ENCODE measurements around the gene BIK. TPM values are rescaled to one million over a fixed set of nuclear protein-coding genes. Genes with fewer than 3 reads are reported as not detected.

BIK gene
- total RNA-seq, 1 donor from 2014 or later, result 0.97 TPM

DNA sequence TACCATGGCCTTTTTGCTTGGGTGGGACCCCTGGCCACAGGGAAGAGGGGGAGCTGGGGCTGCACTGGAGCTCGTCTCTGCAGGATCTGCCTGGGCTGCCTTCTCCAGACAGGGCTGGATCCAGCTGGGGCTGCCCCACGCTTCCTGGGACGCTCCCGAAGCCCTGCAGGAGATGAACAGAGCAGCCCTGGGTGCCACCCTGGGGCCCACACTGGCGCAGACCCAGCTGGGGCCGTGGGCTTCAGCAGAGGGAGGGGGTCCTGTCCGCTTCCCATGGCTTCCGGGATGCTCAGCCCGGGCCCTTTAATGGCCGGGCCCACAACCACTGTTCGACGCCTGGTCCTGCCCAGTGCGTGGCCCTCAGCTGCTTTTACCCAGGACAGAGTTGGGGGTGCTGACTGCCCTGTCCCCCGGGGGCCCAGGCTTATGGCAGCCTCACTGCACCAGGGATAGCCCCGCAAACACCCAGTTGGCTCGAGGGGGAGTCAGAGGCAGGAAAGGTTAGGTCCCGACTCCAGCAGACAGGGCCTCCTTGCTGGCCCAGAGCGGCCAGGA is 52.8 kb downstream of the BIK start:
- Mint-ChIP-seq H3K4me3 (ENCODE audit: unreplicated experiment) (no peak overlapping the region), H3K9me3 (ENCODE audit: unreplicated experiment) (no peaks in the 10 kb centered on the region), H3K27me3 (ENCODE audit: unreplicated experiment) (peaks cover 6% of the 10 kb centered on the region), H3K27ac (ENCODE audit: unreplicated experiment) (no peak overlapping the region), H3K36me3 (ENCODE audit: low read depth, unreplicated experiment) (no peaks in the 10 kb centered on the region), H3K4me1 (ENCODE audit: unreplicated experiment) (peaks cover 16% of the 10 kb centered on the region)
- TF ChIP-seq, protein P1, sequence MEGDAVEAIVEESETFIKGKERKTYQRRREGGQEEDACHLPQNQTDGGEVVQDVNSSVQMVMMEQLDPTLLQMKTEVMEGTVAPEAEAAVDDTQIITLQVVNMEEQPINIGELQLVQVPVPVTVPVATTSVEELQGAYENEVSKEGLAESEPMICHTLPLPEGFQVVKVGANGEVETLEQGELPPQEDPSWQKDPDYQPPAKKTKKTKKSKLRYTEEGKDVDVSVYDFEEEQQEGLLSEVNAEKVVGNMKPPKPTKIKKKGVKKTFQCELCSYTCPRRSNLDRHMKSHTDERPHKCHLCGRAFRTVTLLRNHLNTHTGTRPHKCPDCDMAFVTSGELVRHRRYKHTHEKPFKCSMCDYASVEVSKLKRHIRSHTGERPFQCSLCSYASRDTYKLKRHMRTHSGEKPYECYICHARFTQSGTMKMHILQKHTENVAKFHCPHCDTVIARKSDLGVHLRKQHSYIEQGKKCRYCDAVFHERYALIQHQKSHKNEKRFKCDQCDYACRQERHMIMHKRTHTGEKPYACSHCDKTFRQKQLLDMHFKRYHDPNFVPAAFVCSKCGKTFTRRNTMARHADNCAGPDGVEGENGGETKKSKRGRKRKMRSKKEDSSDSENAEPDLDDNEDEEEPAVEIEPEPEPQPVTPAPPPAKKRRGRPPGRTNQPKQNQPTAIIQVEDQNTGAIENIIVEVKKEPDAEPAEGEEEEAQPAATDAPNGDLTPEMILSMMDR (IDR thresholded peaks at IDR 0.05; ENCODE audit: unreplicated experiment), result no peak
- DNase-seq (ENCODE audit: low spot score), result no peak

DNA sequence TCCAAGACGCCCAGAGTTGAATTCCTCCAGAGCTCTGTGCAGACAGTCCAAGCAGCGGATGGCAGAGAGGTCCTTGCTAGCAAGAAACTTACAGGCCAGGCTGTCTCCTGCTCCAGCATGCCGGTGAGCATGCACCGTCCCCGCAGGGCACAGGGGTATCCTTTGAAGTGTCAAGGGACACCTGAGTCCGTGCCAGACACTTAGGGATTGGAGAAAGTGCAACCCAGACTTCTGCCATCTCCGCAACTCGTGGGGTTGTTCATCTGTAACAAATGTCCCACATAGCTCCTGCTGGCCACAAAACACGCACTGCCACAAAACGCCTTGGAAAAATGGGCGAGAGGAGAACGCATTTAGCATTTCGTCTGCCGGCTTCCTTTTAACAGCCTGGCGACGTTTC is 54.1 kb downstream of the BIK start:
- DNase-seq (ENCODE audit: low spot score), result no peak
- no peaks in the 10 kb centered on the region for H3K9me3 Mint-ChIP-seq (ENCODE audit: unreplicated experiment)
- H3K27me3 Mint-ChIP-seq (ENCODE audit: unreplicated experiment), result peaks cover 6% of the 10 kb centered on the region
- TF ChIP-seq, protein P1 (IDR thresholded peaks at IDR 0.05; ENCODE audit: unreplicated experiment), result no peak
- H3K4me3 Mint-ChIP-seq (ENCODE audit: unreplicated experiment), result no peak overlapping the region
- no peak overlapping the region for H3K27ac Mint-ChIP-seq (ENCODE audit: unreplicated experiment)
- H3K36me3 Mint-ChIP-seq (ENCODE audit: low read depth, unreplicated experiment), result no peaks in the 10 kb centered on the region
- peaks cover 19% of the 10 kb centered on the region for H3K4me1 Mint-ChIP-seq (ENCODE audit: unreplicated experiment)

DNA sequence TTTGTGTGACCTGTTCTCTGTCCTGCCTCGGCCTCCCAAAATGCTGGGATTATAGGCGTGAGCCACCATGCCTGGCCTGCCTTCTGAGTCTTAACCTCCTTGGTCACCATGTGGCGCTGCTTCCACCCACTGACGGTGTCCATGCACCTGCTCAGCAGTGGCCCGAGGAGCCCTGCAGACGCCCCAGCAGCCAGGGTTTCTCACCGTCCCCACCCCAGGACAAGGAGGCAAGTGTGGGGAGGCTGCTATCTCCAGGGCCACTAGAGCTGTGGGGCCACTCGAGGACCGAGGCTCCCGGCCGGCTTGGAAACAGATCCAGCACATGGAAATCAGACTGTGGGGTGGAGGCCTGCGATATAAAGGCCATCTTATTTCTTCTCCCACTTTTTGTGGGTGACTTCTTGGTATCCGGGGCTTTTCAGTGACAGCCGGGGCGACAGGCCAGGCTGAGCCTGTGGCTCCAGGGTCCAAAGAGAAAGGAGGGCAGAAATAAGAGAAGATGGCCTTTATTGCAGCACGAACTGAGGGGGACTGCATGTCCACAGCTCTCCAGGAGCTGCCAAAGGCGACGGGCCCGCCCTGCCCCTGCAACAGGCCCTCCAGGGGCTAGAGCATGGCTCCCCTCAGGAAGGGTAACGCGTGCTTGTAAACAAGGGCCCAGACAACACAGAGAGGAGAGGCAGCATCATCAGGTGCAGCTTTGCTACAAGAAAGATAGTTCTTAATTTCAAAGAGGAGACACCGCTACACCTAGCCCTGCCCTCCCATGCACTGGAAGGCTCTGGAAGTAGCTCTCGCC is 55.8 kb downstream of the BIK start:
- Mint-ChIP-seq H3K27ac (ENCODE audit: unreplicated experiment) (no peak overlapping the region), H3K36me3 (ENCODE audit: low read depth, unreplicated experiment) (no peaks in the 10 kb centered on the region), H3K4me1 (ENCODE audit: unreplicated experiment) (peaks cover 32% of the 10 kb centered on the region), H3K9me3 (ENCODE audit: unreplicated experiment) (no peaks in the 10 kb centered on the region), H3K27me3 (ENCODE audit: unreplicated experiment) (peaks cover 2% of the 10 kb centered on the region), H3K4me3 (ENCODE audit: unreplicated experiment) (no peak overlapping the region)
- DNase-seq (ENCODE audit: low spot score), result no peak
- TF ChIP-seq, protein P1 (IDR thresholded peaks at IDR 0.05; ENCODE audit: unreplicated experiment), result no peak

GRCh38 chr22:43167001-43167589 is 56.5 kb downstream of the BIK start:
- H3K9me3 Mint-ChIP-seq (ENCODE audit: unreplicated experiment), result no peaks in the 10 kb centered on the region
- H3K27ac Mint-ChIP-seq (ENCODE audit: unreplicated experiment), result no peak overlapping the region
- H3K4me3 Mint-ChIP-seq (ENCODE audit: unreplicated experiment), result no peak overlapping the region
- peaks cover 34% of the 10 kb centered on the region for H3K4me1 Mint-ChIP-seq (ENCODE audit: unreplicated experiment)
- no peak for DNase-seq (ENCODE audit: low spot score)
- TF ChIP-seq, protein P1 (IDR thresholded peaks at IDR 0.05; ENCODE audit: unreplicated experiment), result no peak
- H3K27me3 Mint-ChIP-seq (ENCODE audit: unreplicated experiment), result peaks cover 2% of the 10 kb centered on the region
- H3K36me3 Mint-ChIP-seq (ENCODE audit: low read depth, unreplicated experiment), result no peaks in the 10 kb centered on the region
